TTC549 (cell line): ENCODE measurements around the gene BLTP3A.
"Not testable (repeated sequence)": the region's sequence is repeated elsewhere in the genome, so short reads cannot be mapped to it uniquely, and the experiment has no call there.

Experiments
- FAIRE-seq: peaks from 2 replicates; lab custom pipeline; 2012; peaks lifted over from hg19 to GRCh38; lab: Jason Lieb, UNC

BLTP3A gene

DNA sequence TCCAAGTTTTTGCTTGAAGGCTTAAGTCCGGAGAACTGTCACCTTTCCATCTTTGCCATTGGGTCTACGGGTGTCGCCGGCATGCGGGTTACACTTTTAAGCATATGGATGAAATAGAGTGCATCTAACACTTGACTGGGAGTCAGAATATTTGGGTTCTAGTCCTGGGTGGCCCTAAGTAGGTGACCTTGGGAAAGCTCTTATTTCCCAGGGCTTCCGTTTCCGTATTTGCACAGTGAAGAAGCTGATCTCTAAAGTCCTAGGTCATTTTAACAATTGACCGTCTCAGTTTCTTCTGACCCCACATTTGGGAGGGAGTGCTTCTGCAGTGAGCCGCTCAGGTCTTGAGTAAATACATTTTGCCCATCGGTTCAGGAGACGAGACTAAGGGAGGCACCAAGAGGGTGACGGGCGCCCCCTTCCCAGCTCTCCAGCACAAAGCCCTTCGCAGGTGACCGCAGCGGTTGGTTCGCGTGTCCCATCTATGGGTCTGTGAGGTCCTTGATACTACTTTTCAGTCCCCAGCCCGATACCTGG is 651 bp upstream of the BLTP3A start:
- FAIRE-seq: no peak

DNA sequence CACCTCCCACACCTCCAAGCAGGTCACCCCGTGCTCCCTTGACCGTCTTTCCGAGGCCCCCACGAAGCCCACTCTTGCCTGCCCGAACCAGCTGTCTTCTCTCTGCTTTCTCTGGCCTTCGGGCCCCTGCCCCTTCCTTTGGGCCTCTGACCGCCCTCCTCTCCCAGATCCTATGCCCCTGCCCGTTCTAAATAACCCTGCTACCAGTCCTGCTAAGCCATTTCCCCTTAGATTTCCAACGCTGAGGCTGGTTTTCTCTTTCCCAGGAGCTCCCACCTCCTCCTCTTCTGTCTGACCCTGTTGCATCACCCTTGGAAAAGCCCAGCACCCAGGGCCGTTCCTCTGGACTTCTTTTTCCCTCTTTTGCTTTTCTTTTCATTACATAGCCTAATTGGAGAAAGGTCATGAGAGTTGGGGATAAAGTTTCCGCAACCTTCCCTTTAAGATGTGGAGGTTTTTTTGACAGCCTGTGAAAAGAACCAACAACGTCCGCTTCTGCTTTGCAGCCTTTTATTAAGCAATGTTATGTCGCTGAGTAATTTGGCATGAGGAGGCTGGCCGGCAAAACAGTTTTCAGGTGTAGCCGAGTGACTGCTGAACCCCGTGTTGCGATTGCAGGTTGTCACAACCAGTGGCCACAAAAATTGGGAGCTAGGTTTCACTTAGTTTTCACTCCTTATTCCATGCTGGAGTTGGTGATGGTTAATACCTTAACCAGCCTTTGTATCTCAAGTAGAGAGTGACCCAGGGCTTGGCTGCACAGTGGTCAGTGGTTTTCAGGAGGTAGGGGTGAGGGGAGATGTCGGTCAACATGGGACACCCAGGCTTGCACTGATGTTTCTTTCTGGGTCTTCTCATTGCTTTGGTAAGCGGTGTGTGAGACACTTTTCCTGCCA is 970 bp downstream of the BLTP3A start:
- FAIRE-seq: no peak

DNA sequence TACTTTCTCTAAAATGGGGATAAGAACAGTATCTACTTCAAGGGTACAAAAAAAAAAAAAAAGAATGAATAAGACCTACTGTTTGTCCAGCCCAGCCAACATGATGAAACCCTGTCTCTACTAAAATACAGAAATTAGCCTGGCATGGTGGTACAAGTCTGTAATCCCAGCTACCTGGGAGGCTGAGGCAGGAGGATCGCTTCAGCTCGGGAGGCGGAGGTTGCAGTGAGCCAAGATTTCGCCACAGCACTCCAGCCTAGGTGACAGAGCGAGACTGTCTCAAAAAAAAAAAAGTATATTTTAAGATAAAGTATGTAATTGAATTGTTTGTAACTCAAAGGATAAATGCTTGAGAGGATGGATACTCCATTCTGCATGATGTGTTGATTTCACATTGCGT is 2.0 kb downstream of the BLTP3A start:
- no peak for FAIRE-seq

DNA sequence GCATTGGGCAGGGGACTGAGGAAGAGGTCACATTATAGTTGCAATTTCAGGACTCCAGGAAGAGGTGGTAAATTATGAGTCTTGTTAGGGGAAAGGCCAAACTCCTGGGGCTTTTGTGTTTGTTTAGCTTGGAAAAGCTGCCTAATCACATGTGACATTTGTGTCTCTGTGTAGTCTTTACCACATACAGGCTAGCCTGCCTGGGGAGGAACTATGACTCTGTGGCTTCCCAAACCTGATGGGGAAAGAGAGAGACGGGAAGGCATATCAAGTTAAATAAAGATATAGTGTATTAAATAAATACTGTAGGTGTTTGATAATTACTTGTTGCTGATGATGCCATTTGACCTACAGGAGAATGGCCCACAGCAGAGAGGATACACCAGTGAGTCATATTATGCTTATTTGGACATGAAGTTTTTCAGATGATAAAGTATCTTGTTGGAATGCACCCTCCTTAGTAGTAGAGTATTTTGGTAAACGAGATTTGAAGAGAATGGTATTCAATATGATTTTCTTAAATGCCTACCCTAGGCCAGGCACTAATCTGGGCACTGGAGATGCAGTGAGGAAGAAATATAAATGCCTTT is 4.0 kb downstream of the BLTP3A start:
- FAIRE-seq: no peak

DNA sequence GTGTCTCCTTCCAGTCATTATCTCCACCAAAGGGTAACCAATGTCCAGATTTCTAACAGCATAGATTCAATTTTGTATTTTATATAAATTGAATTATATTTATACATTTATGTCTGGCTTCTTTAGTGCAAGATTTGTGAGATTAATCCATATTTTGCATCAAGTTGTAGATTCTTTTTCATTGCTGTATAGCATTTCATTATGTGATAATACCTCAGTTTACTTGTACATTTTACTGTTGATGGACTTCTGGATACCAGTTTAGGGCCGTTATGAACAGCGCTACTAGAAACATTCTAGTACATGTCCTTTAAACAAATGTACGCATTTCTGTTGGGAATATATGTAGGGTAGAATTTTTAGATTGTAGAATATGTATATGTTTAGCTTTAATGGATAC is 6.2 kb downstream of the BLTP3A start:
- FAIRE-seq: no peak

DNA sequence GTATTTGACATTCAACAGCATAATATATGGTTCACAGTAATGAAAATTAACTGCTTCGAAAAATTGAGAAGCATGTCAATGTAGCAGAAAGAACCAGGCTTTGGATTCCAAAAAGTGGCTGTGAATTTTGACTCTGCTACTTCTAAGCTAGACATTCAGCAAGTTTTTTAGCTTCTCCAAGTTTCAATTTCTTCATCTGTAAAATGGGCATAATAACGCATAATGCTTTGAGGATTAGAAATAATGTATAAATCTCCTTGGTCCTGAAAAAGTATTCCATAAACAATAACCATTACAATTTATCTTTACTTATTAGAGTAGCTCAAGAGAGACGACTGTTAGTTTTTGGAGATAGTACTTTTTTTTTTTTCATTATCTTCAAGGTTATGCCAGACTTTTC is 7.7 kb downstream of the BLTP3A start:
- no peak for FAIRE-seq

DNA sequence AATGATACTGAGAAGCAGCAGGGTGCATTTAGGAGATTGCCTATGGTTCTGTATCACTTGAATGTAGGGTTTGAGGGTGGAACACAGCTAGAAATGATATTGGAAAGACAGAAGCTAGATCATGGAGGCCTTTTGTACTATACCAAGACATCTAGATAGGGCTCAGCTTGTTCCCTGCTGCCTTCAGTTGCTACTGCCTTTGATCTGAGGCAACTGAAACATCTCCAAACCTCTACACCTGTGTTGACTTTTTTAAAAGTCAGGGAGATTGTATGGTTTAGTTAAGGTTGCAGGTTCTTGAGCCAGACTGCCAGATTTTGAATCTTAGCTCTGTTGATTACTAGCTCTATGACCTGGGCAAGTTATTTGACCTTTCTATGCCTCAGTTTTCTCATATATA is 12.7 kb downstream of the BLTP3A start:
- FAIRE-seq: no peak

DNA sequence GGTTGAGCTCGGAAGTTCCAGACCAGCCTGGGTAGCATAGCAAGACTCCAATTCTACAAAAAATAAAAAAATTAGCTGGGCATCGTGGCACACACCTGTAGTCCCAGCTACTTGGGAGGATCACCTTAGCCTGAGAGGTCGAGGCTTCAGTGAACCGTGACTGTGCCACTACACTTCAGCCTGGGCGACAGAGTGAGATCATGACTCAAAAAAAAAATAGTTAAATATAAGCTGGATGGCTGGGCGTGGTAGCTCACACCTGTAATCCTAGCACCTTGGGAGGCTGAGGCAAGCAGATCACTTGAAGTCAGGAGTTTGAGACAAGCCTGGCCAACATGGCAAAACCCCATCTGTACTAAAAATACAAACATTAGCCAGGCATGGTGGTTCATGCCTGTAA is 13.2 kb downstream of the BLTP3A start:
- not testable (repeated sequence) for FAIRE-seq

DNA sequence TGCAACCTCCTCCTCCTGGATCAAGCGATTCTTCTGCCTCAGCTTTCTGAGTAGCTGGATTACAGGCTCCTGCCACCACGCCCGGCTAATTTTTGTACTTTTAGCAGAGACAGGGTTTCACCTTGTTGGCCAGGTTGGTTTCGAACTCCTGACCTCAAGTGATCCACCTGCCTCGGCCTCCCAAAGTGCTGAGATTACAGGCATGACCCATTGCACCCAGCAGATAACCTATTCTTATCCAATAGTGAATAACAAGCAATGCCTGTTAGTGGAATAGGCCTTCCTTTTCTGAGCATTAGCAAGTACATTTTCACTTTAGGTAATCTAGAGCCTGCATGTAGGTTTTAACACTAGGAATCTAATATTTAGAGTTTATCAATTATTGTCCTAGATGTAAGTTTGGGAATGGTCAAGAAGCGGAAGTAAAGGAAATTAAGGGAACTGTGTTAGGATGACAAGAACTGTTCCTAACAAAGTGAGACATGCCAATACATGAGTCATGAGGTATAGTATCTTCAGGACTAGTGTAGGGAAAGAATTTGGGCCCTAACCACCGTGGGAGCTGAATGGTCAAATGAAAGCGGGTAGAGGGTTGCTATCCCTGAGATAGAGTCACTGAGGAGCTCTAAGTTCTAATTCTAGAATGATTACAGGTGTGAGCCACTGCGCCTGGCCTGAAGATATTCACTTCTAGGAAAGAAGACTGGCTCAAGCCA is 15.0 kb downstream of the BLTP3A start:
- no peak for FAIRE-seq

DNA sequence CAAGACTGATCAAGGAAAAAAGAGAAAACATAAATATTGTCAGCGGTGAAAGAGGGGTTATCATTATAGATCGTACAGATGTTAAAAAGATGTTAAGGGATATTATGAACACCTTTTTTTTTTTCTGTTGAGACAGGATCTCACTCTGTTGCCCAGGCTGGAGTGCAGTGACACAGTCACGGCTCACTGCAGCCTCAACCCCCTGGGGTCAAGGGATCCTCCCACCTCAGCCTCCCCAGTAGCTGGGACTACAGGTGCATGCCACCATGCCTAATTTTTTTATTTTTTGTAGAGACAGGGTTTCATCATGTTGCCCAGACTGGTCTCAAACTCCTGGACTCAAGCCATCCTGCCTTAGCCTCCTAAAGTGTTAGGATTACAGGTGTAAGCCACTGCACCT is 16.6 kb downstream of the BLTP3A start:
- FAIRE-seq: not testable (repeated sequence)

DNA sequence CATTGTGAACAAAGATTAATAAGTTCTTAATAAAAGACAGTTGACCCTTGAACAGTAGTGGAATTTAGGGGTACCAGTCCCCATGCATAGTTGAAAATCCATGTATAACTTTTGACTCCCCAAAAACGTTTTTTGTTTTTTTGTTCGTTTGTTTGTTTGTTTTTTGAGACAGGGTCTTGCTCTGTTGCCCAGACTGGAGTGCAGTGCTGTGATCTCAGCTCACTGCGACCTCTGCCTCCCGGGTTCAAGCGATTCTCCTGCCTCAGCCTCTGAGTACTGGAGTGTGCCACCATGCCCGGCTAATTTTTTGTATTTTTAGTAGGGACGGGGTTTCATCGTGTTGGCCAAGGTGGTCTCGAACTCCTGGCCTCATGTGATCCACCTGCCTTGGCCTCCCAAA is 17.5 kb downstream of the BLTP3A start:
- not testable (repeated sequence) for FAIRE-seq

DNA sequence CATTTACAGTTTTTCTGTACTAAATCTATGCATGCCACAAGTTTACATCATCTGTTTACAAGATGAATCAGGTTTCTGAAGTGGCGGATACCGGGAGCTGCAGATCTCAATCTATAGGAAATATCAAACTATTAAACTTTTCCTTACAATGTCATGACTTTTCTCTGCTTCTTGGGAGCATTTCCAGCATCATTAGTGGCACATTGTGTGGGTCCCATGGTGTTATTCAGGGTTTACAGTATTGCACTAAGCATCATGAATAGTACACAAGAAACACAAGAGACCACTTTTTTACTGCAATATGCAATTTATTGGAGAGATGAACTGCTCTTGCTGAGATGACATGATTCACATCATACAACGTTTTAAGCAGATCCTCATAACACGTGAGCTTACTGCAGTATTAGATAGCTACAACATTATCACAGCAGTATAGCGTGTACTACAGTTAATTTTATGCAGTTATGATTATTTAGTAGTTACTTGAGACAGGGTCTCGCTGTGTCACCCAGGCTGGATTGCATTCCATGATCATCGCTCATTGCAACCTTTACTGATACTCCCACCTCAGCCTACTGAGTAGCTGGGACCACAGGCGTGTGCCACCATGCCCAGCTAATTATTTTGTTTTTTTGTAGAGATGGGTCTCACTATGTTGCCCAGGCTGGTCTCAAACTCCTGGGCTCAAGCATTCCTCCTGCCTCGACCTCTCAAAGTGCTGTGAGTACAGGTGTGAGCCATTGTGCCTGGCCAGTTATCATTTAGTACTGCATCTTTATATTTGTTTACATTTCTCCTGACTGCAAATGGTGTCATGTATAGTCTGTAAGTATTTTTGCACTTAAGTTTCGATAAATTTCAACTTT is 18.4 kb downstream of the BLTP3A start:
- FAIRE-seq: no peak

DNA sequence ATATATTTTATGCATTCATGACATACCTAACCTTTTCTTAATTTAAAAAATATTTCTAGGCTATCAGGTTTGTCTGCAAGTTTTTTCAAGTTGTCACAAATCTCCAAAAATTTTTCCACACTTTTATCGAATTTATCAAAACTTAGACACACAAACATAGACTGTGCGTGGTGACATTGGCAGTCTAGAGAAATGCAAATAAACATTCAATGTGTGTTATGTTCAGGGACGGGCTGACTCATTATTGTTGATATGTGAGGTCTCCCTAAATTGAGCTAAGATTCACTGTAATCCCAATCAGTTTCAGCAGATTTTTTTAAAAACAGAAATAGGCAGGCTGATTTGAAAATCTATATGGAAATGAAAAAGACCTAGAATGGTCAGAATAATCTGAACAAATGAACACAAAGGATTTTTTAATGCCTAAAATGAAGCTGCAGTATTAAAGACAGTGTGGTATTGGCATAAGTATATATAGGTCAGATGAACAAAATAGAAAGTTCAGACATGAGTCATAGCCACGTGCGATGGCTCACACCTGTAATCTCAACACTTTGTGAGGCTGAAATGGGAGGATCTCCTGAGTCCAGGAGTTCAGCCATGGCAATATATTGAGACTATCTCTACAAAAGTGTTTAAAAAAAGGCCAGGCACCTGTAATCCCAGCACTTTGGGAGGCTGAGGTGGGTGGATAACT is 19.2 kb downstream of the BLTP3A start:
- no peak for FAIRE-seq

DNA sequence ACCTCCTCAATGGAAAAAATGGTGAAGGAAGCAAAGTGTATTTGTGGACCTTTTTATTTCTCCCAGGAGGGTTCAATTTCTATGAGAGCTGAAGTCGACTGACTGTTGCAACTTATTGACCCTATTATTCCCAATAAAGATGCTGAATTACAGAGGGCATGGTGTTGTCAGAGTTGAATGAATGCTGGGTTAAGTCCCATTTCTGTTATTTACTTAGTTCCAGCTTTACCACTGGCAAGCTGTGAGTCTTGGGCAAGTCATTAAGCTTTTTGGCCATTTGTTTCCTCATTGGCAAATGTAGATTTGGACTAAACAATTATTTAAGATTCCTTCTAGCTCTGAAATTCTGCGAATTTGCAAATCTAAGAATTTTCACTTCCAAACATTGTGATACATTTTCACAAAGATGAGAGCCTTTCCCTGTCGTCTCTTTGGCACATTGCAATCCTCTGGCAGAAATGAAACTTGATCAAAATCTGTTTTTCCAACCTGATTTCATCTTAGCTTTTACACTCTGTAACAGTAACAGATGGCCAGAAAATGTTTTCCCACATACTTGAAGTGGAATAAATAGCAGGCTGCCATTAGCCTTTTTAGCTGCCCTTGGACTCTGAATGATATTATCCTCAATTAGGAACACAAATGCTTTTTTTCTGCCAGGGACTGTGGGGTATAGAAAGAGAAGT is 21.3 kb downstream of the BLTP3A start:
- FAIRE-seq: no peak

DNA sequence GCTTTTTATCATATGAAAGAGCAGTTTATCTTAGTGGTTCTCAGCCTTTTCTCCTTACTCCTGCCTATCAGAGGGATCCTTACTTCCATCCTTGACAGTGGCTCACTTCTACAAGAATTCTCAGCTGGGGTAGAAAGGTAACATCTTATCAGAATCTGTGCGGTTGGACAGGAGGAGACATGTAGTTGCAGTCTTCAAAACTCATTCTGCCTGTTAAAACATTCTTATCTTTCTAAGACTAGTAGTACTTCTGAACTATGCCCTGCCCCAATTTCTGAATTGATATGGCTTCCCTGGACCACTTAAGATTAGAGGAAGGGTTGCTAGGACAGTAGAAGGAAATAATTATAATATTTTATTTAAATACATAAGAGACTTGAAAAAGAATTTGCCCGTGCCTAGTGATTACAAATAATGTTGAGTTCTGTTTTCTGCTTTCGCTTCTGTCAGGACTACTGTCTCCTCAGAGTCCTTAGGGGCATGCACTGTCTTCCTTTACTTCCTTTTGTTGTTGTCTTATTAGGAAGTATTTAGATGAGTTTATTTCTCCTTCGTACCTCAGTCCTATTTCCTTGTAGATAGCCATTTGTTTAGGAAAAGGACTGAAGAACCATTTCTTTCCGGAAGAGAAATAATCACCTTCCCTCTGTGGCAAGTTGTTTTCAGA is 24.9 kb downstream of the BLTP3A start:
- FAIRE-seq: no peak

DNA sequence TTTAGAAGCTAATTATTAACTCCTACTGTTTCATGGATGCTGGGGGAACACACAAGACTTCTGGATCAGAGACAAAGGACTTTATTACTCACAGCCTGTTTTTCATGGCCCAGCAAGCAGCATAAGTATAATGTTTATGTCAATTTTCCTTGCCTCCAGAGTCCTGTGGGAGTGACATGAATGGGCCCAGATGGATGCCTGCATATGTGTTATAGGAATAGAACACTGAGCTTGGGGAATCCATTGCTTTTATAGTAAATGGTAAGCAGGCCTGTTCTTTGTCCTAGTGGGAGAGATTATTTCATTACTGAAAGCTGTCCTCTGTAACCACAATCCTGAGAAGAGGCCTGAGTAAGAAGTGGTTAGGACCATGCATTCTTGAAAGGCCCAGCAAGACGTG is 25.6 kb downstream of the BLTP3A start:
- FAIRE-seq: no peak

DNA sequence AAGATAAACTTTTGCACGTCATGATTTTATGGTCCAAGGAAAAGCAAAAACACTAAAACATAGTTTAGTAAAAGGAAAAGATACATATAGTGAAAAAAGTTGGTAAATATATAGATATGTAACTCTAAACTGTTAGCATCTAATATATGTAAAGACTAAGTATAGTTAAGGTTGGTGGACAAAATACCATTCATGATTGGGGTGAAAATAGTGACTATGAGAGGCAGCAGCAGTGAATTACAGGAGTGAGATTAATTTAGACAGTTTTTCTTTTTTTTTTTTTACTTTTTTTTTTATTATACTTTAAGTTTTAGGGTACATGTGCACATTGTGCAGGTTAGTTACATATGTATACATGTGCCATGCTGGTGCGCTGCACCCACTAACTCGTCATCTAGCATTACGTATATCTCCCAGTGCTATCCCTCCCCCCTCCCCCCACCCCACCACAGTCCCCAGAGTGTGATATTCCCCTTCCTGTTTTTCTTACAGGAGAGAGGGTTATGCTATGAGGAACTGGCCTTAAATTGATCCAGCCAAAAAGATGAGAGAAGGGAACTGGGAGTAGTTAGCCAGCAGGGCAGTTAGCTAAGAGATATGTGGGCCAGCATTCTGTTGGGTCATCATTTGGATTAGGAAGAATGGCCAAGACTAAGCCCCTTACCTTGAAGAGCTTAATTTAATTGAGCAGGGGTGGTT is 27.1 kb downstream of the BLTP3A start:
- not testable (repeated sequence) for FAIRE-seq

DNA sequence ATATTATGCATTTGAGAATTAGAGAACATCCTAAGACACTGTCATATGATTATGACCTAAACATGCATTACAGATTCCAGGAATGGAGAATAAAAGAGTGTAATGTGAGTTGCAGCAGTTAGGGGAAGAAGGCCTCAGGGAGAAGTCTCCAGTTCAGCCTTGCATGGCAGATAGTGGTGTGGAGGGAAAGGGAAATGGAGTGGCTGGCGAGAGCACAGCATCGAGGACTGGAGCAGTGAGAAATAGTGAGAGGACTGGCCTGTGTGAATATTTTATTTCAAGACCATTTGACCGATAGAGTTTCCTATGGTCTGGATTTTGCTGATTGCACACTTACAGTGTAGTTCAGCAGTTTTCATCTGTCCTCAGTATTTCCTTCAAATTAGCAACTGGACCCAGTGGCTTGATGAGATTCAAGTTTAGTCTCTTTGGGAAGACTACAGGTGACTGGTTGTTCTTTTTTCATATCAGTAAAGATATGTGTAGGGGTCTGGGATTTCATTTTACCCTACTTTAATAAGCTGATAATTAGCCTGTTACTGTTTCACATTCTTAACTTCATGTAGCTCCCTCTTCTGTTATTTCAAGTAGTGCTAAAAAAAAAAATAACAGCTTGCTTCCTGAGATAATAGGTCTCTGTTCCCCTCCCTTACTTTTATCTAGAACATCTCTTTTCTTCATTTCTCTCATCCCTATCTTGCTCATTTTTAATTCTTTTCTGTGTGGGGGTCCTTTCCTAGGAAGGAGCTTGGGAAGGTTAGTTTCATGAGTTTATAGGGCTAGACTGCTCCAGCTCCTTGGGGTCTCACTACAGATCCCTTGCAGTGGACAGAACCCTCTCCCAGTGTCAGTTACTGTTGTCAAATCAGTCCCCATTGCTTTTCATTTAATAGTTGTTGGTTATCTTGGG is 27.9 kb downstream of the BLTP3A start:
- FAIRE-seq: no peak

DNA sequence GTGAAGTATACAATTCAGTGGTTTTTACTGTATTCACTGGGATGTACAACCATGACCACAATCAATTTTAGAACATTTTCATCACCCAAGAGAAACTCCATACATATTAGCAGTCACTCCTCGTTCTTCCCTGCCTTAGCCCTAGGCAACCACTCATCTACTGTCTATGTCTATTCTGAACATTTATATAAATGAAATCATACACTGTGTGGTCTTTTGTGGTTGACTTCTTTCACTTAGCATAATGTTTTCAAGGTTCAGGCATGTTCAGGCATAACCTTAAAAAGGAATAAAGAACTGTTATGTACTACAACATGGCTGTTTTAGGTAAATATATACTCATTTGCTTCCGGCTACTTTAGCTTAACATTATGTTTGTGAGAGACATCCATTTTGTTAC is 37.3 kb downstream of the BLTP3A start:
- FAIRE-seq: no peak
